HG02938 (cell line): ENCODE measurements around the gene ILKAP.

Experiments
- ATAC-seq: cut with Tn5 transposase; IDR thresholded peaks from one replicate; pipeline ENCODE4 v1.9.1; 2021; ENCODE audit warnings: mild to moderate bottlenecking, moderate library complexity; ENCODE audit not compliant: unreplicated experiment

The ILKAP gene

DNA sequence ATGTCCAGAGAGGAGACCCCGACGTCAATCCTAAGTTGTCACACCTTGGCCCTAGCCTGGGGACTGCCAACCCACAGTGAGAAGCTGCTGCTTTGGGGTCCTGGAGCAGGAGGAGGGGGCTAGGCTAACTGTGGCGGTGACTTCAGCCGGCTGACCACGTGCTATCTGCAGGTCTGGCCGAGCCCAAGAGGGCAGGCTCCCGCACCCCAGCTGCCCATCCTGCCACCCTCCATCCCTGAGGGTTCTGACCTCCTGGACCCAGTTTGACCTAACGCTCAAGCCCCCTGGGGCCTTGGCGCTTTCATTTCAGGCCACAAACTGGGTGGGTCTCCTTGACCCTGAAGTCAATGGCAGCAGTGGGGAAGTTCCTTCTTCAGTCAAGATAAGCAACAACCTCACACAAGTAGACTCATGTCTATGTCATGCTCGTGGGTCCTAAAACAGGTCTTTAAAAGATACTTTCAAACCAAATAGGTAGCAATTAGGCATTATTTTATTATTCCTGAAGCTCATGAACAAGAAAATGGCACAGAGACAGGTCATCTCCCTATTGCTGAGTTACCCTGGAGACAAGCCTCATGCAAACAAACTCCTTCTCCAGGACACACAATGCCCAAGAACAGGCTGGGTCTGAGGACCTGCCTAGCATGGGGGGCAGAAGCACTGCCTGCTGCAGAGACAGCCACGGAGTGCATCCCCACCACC, 34.1 kb upstream of the ILKAP start:
- ATAC-seq, result no peak

GRCh38 chr2:238236571-238236970, 33.1 kb upstream of the ILKAP start:
- no peak for ATAC-seq

GRCh38 chr2:238235856-238236255, 32.4 kb upstream of the ILKAP start:
- ATAC-seq, result no peak

GRCh38 chr2:238235331-238235732, 31.8 kb upstream of the ILKAP start:
- no peak for ATAC-seq

GRCh38 chr2:238233625-238234024, 30.1 kb upstream of the ILKAP start:
- no peak for ATAC-seq

GRCh38 chr2:238231809-238232208, 28.3 kb upstream of the ILKAP start:
- ATAC-seq, result no peak

DNA sequence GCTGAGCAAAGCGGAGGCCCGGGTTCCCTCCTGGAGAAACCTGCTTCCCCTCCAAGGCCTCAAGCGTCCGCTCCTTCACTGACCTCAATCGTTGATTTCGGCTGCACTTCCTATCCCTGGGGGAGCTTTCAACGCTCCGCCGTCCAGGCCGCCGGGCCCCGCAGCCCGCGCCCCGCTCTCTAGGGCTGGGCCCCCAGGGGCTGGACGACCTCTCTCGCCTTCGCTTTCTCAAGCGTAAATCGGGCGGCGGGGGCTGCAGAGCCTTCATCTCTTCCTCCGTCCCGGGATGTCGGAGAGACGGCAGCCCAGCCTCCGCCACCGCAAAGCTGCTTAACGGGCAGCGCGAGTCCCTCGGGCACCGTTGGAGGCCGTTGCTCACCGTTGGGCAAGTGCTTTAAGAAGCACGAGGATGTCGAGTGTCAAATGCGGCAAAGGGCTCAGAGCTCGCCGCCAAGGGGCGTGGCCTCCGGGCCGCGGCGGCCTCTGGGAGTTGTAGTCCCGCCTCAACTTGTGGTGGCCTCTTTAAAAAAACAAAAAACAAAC, 27.8 kb upstream of the ILKAP start:
- ATAC-seq, result peak; percentile 82

DNA sequence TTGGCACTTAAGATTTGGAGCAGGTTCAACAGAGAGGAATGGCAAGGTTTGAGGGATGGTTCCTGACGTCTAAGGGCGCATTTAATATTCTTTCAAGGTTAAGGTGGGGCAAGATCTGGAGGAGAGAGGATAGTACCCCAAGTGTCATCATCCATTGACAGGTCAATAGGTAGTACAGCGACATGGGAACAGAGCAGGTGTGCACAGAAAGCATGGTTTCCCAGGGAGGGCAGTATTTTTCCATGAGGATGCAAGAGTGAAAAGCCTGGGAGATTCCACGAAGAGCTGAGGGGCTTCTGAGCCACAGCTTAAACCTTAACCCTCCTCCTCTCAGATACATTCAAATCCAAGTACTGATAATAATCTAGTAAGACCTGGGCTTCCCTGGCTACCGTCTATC, 27.2 kb upstream of the ILKAP start:
- no peak for ATAC-seq

- ATAC-seq, result no peak
Observed at GRCh38 chr2:238228700-238229099, 25.2 kb upstream of the ILKAP start.

DNA sequence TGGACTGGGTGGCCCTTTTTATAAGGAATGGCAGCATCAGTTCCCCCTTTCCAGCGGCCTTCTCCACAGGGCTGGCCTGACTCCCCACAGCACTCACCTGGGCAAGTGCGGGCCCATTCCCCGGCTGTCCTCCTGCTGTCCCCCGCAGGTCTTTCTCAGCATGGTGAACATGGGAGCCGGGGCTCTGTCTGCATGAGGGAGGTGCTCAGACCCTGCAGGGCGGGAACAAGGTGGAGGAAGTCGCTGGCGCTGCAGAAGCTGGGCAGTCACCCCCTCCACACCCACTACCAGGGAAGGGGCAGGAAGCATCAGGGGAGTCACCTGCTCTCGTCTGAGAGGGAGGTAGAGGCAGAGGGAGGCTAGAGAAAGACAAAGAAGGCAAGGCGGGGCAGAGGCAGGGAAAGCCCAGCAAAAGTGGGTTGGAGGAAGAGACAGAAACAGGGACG, 24.1 kb upstream of the ILKAP start:
- ATAC-seq, result no peak

DNA sequence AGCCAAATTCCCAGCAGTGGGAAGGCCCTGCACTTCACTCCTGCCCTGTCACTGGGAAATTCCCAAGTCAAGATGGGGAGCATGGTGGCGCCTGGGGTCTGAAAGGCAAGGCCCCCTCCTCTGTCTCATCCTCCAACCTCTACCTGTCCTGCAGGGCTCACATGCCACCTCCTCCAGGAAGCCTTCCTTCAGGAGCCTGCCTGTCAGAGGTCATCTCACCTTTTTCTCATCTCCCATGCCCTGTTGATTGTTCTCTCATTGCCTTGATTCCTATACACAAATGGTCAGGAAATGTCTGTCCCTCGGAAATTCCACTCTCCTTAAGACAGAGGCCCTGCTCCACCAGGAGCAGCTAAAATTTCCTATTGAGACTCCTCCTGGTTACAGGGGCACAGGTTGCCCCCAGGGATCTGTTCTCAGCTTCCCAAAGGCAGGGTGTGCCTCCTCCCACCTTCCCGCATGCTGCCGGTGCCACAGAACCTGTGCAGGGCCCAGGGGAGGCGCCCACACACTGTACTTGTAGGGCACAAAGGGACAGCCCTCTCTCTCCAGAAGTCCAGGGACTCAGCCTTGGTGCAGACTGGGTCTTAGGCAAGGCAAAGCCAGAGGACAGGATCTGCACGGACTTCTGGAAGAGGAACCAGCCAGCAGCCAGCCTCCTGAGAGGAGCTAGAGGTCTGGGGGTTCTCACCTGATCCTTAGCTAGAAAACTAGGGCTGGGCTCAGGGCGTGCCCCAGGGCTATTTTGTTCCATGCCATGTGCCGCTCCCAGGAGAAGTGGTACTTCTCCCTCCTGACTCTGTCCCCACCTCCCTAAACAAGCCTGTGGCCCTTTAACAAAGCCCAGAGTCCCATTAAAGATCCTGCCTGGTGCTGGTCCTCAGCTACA, 23.4 kb upstream of the ILKAP start:
- no peak for ATAC-seq

- no peak for ATAC-seq
Observed at GRCh38 chr2:238225911-238226697, 22.6 kb upstream of the ILKAP start.

- ATAC-seq, result no peak
Observed at GRCh38 chr2:238225121-238225520, 21.6 kb upstream of the ILKAP start.

- no peak for ATAC-seq
Observed at GRCh38 chr2:238224356-238225035, 21.0 kb upstream of the ILKAP start.

DNA sequence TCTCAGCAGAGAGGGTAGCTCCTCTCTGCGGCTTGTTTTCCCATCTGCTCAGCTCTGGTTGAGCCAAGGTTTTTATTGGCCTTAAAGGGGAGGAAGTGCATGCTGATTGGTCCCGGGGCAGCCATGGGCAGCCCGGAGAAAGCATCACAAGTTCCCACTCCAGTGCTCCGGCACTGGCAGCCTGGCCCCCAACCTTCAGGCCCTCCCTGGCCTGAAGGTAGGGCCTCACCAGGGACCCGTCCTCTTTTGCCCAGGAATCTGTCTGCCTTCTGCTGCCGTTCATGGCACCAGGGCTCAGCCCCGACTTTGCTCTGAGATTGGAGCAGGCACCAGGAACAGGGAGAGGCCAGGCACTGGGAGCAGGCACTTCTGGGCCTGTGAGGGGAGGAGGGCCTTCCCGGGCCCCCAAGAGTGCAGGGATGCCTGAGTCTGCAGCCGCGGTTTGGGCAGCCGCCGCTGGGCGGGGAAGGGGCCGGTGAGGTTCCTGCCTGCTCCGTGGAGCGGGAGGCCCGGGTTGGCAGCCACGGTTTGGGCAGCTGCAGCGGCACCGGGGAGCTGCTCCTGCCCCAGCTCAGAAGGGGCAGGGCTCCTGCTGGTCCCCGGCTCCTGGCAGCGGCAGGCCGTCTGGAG, 17.5 kb upstream of the ILKAP start:
- ATAC-seq, result no peak

DNA sequence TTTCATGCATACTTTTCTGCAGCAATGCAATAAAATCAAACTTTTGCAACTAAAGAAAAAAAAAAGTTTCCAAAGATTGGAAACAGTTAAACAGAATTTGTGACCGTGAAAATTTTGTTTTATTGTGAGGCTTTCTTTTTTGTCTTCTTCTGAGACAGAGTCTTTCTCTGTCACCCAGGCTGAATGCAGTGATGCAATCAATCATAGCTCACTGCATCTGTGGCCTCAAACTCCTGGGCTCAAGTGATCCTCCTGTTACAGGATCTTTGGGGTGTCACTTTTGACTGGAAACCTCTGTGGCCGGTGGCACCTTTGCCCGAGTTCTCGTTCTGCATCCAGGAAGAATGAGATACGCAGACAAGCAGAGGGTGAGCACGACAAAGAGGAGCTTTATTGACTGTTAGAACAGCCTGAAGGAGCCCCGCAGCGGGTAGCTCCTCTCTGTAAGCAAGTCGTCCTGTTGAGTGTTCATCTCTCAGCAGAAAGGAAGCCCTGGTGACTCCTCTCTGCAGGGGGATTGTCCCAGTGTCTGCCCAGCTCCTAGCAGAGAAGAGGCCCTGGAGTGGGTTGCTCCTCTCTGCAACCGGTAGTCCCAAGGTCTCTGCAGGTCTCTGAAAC, 16.9 kb upstream of the ILKAP start:
- ATAC-seq, result no peak

- ATAC-seq, result no peak
Observed at GRCh38 chr2:238216651-238217184, 13.2 kb upstream of the ILKAP start.

GRCh38 chr2:238207006-238207405, 3.5 kb upstream of the ILKAP start:
- no peak for ATAC-seq

- ATAC-seq, result peak; percentile 27
Observed at GRCh38 chr2:238203973-238204683, 633 bp upstream of the ILKAP start.
